ENCODE measurements around the gene KLF9. TPM values are rescaled to one million over a fixed set of nuclear protein-coding genes. Genes with fewer than 3 reads are reported as not detected.

The KLF9 gene
- total and polyA plus RNA-seq, 9 of the 15 experiments (the other 6 are each of a cell fraction or from before 2014, with no cell fraction given), result 3.3 to 11.9 (median 6.9) TPM

DNA sequence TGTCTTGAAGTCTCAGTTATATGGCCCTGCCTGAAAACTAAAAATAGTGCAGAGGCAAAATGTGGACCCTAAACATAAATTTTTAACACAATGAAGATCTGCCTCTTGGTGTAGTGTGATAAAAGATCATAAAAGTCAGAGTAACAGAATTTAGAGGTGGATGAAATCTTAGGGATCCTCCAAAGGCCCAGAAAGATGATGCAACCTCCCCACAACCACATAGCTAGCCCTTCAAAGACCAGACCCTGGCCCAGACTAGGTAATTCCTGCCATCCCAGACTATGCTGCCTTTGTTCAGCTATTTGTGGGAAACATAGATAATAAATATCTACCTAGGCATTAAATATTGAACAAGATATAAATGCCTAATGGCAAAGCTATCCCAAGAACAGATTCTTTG lies 15.3 kb downstream of the KLF9 start:
- H3K4me3 ChIP-seq, result no peak overlapping the region
- no peaks in the 10 kb centered on the region for H3K9me1 ChIP-seq (ENCODE audit: control insufficient read depth, insufficient read depth, low read length)
- peaks cover 22% of the 10 kb centered on the region for H4K20me1 ChIP-seq (replicated peaks; ENCODE audit: control insufficient read depth, insufficient read depth, low read length)
- DNase-seq (ENCODE audit: extremely low read depth in 1 of 4, low spot score in 3 of 4) (no peak), ATAC-seq (peak; percentile 56), FAIRE-seq (no peak)
- H3K79me2 ChIP-seq (ENCODE audit: control insufficient read depth, insufficient read depth, low read length), result peaks cover 82% of the 10 kb centered on the region
- CTCF ChIA-PET (ENCODE audit: low intra/inter-chr PET ratio), result no interaction called here
- POLR2A ChIA-PET, result interaction anchor here (0.9 to 2.9 kb wide), 6 partner anchors 8 to 21 kb away, joined by 3 to 22 read pairs (median 8); partner anchors contain the start of gene KLF9
- no peaks in the 10 kb centered on the region for H3K27me3 ChIP-seq (ENCODE audit: control insufficient read depth in 2 of 2, insufficient read depth in 2 of 2, low read length in 2 of 2)
- H3K36me3 ChIP-seq (ENCODE audit: control insufficient read depth, insufficient read depth, low read length), result no peaks in the 10 kb centered on the region
- in situ Hi-C loops (cut with MboI) (no loop called here), intact Hi-C loops (cut with micrococcal nuclease) (loop anchor here (2.0 kb wide), 1 partner anchor 14 kb away; no protein-coding TSS in a partner anchor)
- H3K4me1 ChIP-seq (replicated peaks in 1 of 2; ENCODE audit: control insufficient read depth in 2 of 2, insufficient read depth in 2 of 2, low read length in 2 of 2), result peaks cover 17 to 35% of the 10 kb centered on the region in 2 experiments; a peak in 4 of 5 replicates
- H3K9ac ChIP-seq (ENCODE audit: insufficient read depth in 1 of 2, low read depth in 2 of 2, low read length in 2 of 2), result no peak overlapping the region
- no peak for TF ChIP-seq POLR3G (IDR thresholded peaks at IDR 0.05; ENCODE audit: extremely low read depth, insufficient read length, insufficient replicate concordance)
- no peak for TF ChIP-seq CBFA2T3 (IDR thresholded peaks at IDR 0.05)
- TF ChIP-seq, protein P1, sequence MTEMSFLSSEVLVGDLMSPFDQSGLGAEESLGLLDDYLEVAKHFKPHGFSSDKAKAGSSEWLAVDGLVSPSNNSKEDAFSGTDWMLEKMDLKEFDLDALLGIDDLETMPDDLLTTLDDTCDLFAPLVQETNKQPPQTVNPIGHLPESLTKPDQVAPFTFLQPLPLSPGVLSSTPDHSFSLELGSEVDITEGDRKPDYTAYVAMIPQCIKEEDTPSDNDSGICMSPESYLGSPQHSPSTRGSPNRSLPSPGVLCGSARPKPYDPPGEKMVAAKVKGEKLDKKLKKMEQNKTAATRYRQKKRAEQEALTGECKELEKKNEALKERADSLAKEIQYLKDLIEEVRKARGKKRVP (CRISPR knock-in tag; IDR thresholded peaks at IDR 0.05), result peak; percentile 89
- 0 out of 2 replicates have a peak, but pooled peaks have one; percentile 36 for TF ChIP-seq CXXC5 (CRISPR knock-in tag; IDR thresholded peaks at IDR 0.05)
- peak; percentile 55; the same call in 1 of the 2 replicates for TF ChIP-seq ATF7 (IDR thresholded peaks at IDR 0.05)
- no peak for TF ChIP-seq PPARD (CRISPR knock-in tag; IDR thresholded peaks at IDR 0.05)
- TF ChIP-seq CEBPB (tag; IDR thresholded peaks at IDR 0.05), result peak; percentile 61
- peak in 1 of 2 experiments; percentile 48; a peak in 1 of 4 replicates for TF ChIP-seq TRIM24 (IDR thresholded peaks at IDR 0.05)
- TF ChIP-seq ZSCAN32 (CRISPR knock-in tag; IDR thresholded peaks at IDR 0.05), result peak; percentile 78
- TF ChIP-seq, protein P2, sequence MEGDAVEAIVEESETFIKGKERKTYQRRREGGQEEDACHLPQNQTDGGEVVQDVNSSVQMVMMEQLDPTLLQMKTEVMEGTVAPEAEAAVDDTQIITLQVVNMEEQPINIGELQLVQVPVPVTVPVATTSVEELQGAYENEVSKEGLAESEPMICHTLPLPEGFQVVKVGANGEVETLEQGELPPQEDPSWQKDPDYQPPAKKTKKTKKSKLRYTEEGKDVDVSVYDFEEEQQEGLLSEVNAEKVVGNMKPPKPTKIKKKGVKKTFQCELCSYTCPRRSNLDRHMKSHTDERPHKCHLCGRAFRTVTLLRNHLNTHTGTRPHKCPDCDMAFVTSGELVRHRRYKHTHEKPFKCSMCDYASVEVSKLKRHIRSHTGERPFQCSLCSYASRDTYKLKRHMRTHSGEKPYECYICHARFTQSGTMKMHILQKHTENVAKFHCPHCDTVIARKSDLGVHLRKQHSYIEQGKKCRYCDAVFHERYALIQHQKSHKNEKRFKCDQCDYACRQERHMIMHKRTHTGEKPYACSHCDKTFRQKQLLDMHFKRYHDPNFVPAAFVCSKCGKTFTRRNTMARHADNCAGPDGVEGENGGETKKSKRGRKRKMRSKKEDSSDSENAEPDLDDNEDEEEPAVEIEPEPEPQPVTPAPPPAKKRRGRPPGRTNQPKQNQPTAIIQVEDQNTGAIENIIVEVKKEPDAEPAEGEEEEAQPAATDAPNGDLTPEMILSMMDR (IDR thresholded peaks at IDR 0.05 in 2 of 3, conservative IDR thresholded peaks at IDR 0.05 in 1 of 3; ENCODE audit: insufficient read depth in 2 of 3, low read depth in 1 of 3, low read length in 3 of 3), result no peak
- TF ChIP-seq SMAD4 (CRISPR knock-in tag; conservative IDR thresholded peaks at IDR 0.05), result peak; percentile 38
- no peak for TF ChIP-seq NCOA4 (IDR thresholded peaks at IDR 0.05; ENCODE audit: partially characterized antibody)
- TF ChIP-seq, protein P3, sequence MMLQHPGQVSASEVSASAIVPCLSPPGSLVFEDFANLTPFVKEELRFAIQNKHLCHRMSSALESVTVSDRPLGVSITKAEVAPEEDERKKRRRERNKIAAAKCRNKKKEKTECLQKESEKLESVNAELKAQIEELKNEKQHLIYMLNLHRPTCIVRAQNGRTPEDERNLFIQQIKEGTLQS (IDR thresholded peaks at IDR 0.05), result peak; percentile 94
- TF ChIP-seq, protein P3 (CRISPR knock-in tag; conservative IDR thresholded peaks at IDR 0.05), result no peak
- no peak for TF ChIP-seq ZNF134 (CRISPR knock-in tag; conservative IDR thresholded peaks at IDR 0.05)
- TF ChIP-seq CEBPG (CRISPR knock-in tag; IDR thresholded peaks at IDR 0.05), result peak; percentile 90
- TF ChIP-seq CEBPG (tag; conservative IDR thresholded peaks at IDR 0.05 in 1 of 2, IDR thresholded peaks at IDR 0.05 in 1 of 2), result peak; percentile 81 to 90
- TF ChIP-seq EP300 (IDR thresholded peaks at IDR 0.05; ENCODE audit: low read length), result 0 out of 2 replicates have a peak, but pooled peaks have one; percentile 10
- TF ChIP-seq JUND (IDR thresholded peaks at IDR 0.05; ENCODE audit: borderline replicate concordance, low read depth, low read length), result peak; percentile 73
- no peak for TF ChIP-seq JUND (tag; IDR thresholded peaks at IDR 0.05; ENCODE audit: borderline replicate concordance, low read depth, low read length)
- no peak overlapping the region for H3K4me2 ChIP-seq (ENCODE audit: insufficient read depth, low read length)
- H3K27ac ChIP-seq (ENCODE audit: extremely low read depth, low read depth, low read length), result no peak overlapping the region
- H3K9me3 ChIP-seq (replicated peaks; ENCODE audit: control insufficient read depth, insufficient read depth, low read depth, low read length), result no peaks in the 10 kb centered on the region
- BruUV-seq (replicated peaks), result no TSS peak
- no peak overlapping the region for H2AFZ ChIP-seq (ENCODE audit: low read depth, low read length)
